ENCODE measurements around the gene ASPHD1. TPM values are rescaled to one million over a fixed set of nuclear protein-coding genes. Genes with fewer than 3 reads are reported as not detected.

Gene ASPHD1
- total RNA-seq, 4 donors from 2014 or later = 0.40 to 1.2 (median 1.1) TPM; not detected in 1

- Histone ChIP-seq H3K9me3 (no peaks in the 10 kb centered on the region), H3K36me3 (peaks cover 0 to 24% (median 10%) of the 10 kb centered on the region in 4 donors), H3K4me3 (no peak overlapping the region), H3K4me1 (peaks cover 10 to 17% (median 14%) of the 10 kb centered on the region in 4 donors), H3K27me3 (no peaks in the 10 kb centered on the region), H3K27ac (no peak overlapping the region)
- WGBS, 2 donors (ENCODE audit: low coverage in 1 of 2) = 47 to 72% methylated on average over 3 to 7 of the region's 7 CpGs
- intact Hi-C loops (cut with DNase I; ENCODE audit: low total_unique reads) (loop anchor here (10.0 kb wide), 1 partner anchor 152 kb away; no protein-coding TSS in a partner anchor), in situ Hi-C loops (cut with MboI; ENCODE audit: low pct_ligation_motif_present in 1 of 4, low pct_unique_long_range_greater_than_20kb in 1 of 4, low sequenced_read_pairs in 3 of 4) (loop anchor here in 2 of 4 donors (25.0 kb wide), 1 partner anchor 155 kb away; the partner anchor contains the start of genes C16orf92 (in 2 of the 2) and DOC2A (in 2 of the 2))
- no peak for DNase-seq
- TF ChIP-seq POLR2AphosphoS5 (IDR thresholded peaks at IDR 0.05) (no peak), POLR2A (IDR thresholded peaks at IDR 0.05) (no peak), CTCF (IDR thresholded peaks at IDR 0.05) (no peak), EP300 (IDR thresholded peaks at IDR 0.05; ENCODE audit: low read depth) (no peak)
Measured at GRCh38 chr16:29857133-29857760, 43.0 kb upstream of the ASPHD1 start.

GRCh38 chr16:29858149-29858849 lies 42.0 kb upstream of the ASPHD1 start:
- 83 to 90% methylated on average over 4 to 10 of the region's 10 CpGs for WGBS, 2 donors (ENCODE audit: low coverage in 1 of 2)
- Histone ChIP-seq H3K4me1 (peaks cover 10 to 19% (median 16%) of the 10 kb centered on the region in 4 donors), H3K9me3 (no peaks in the 10 kb centered on the region), H3K27ac (no peak overlapping the region), H3K36me3 (peaks cover 0 to 24% (median 10%) of the 10 kb centered on the region in 4 donors), H3K27me3 (no peaks in the 10 kb centered on the region), H3K4me3 (no peak overlapping the region)
- in situ Hi-C loops (cut with MboI; ENCODE audit: low pct_ligation_motif_present in 1 of 4, low pct_unique_long_range_greater_than_20kb in 1 of 4, low sequenced_read_pairs in 3 of 4) = loop anchor here in 2 of 4 donors (25.0 kb wide), 1 partner anchor 154 kb away; the partner anchor contains the start of genes C16orf92 (in 2 of the 2) and DOC2A (in 2 of the 2)
- no peak for DNase-seq
- no peak for TF ChIP-seq POLR2A (IDR thresholded peaks at IDR 0.05)
- intact Hi-C loops (cut with DNase I; ENCODE audit: low total_unique reads) = loop anchor here (10.0 kb wide), 1 partner anchor 153 kb away; no protein-coding TSS in a partner anchor

GRCh38 chr16:29858974-29859373 lies 41.3 kb upstream of the ASPHD1 start:
- Histone ChIP-seq H3K4me1 (peaks cover 10 to 24% (median 18%) of the 10 kb centered on the region in 4 donors), H3K27ac (no peak overlapping the region), H3K4me3 (no peak overlapping the region), H3K36me3 (peaks cover 0 to 24% (median 10%) of the 10 kb centered on the region in 4 donors), H3K27me3 (no peaks in the 10 kb centered on the region), H3K9me3 (no peaks in the 10 kb centered on the region)
- TF ChIP-seq CTCF (IDR thresholded peaks at IDR 0.05) = no peak
- TF ChIP-seq POLR2AphosphoS5 (IDR thresholded peaks at IDR 0.05) = no peak
- no peak for TF ChIP-seq EP300 (IDR thresholded peaks at IDR 0.05; ENCODE audit: low read depth)
- TF ChIP-seq POLR2A (IDR thresholded peaks at IDR 0.05) = no peak
- WGBS, 2 donors (ENCODE audit: low coverage in 1 of 2) = 95% methylated on average over 19 of the region's 19 CpGs; no CpG with 5 or more reads in 1 of the 2 donors
- in situ Hi-C loops (cut with MboI; ENCODE audit: low pct_ligation_motif_present in 1 of 4, low pct_unique_long_range_greater_than_20kb in 1 of 4, low sequenced_read_pairs in 3 of 4) = loop anchor here in 2 of 4 donors (25.0 kb wide), 1 partner anchor 153 kb away; the partner anchor contains the start of genes C16orf92 (in 2 of the 2) and DOC2A (in 2 of the 2)
- no peak for DNase-seq
- intact Hi-C loops (cut with DNase I; ENCODE audit: low total_unique reads) = loop anchor here (10.0 kb wide), 1 partner anchor 154 kb away; no protein-coding TSS in a partner anchor

- intact Hi-C loops (cut with DNase I; ENCODE audit: low total_unique reads) = no loop called here
- DNase-seq = no peak
- H3K9me3 ChIP-seq = no peaks in the 10 kb centered on the region
- H3K27ac ChIP-seq = no peak overlapping the region
- in situ Hi-C loops (cut with MboI; ENCODE audit: low pct_ligation_motif_present in 1 of 4, low pct_unique_long_range_greater_than_20kb in 1 of 4, low sequenced_read_pairs in 3 of 4) = loop anchor here in 2 of 4 donors (25.0 kb wide), 1 partner anchor 152 kb away; the partner anchor contains the start of genes C16orf92 (in 2 of the 2) and DOC2A (in 2 of the 2)
- 92 to 100% methylated on average over 1 to 9 of the region's 9 CpGs for WGBS, 2 donors (ENCODE audit: low coverage in 1 of 2)
- H3K4me3 ChIP-seq = no peak overlapping the region
- H3K36me3 ChIP-seq = peaks cover 0 to 24% (median 10%) of the 10 kb centered on the region in 4 donors
- H3K4me1 ChIP-seq = peaks cover 10 to 24% (median 18%) of the 10 kb centered on the region in 4 donors
- no peaks in the 10 kb centered on the region for H3K27me3 ChIP-seq
- TF ChIP-seq POLR2AphosphoS5 (IDR thresholded peaks at IDR 0.05) (no peak), EP300 (IDR thresholded peaks at IDR 0.05; ENCODE audit: low read depth) (no peak), CTCF (IDR thresholded peaks at IDR 0.05) (no peak), POLR2A (IDR thresholded peaks at IDR 0.05) (no peak)
Measured at GRCh38 chr16:29860218-29860617, 40.1 kb upstream of the ASPHD1 start.

Data from transverse colon (tissue), 4 donors.